GM12878 (cell line): ENCODE data around the gene UNC13D.

ENCODE experiments used
- ATF3 ChIP-seq: IDR thresholded peaks from 2 replicates; pipeline ENCODE4 v1.6.1; 2011; ENCODE audit warnings: low read depth, mild to moderate bottlenecking, low read length, moderate library complexity, borderline replicate concordance; ENCODE audit errors: extremely low read depth
- BACH1 ChIP-seq: fragments of 450-650 bp; IDR thresholded peaks from 2 replicates; pipeline ENCODE4 v1.6.1; 2017; ENCODE audit warnings: mild to moderate bottlenecking, borderline replicate concordance
- CHD1 ChIP-seq: IDR thresholded peaks from 2 replicates; pipeline ENCODE4 v1.6.1; 2012; ENCODE audit warnings: low read depth, low read length, improper control_type of control experiment
- CTCF ChIP-seq, 3 experiments: IDR thresholded peaks in 2 of 3; conservative IDR thresholded peaks in 1 of 3; 2 replicates each; pipeline ENCODE4 v1.5.1; 2011; ENCODE audit warnings: low read depth in 3 of 3, low read length in 3 of 3, mild to moderate bottlenecking in 3 of 3, control low read depth in 2 of 3, moderate library complexity in 2 of 3, inconsistent platforms in 1 of 3, mixed read lengths in 1 of 3; ENCODE audit not compliant: control insufficient read depth in 2 of 3, insufficient read depth in 1 of 3; ENCODE audit errors: extremely low read depth in 1 of 3
- NR2C1 ChIP-seq: fragments of 450-650 bp; IDR thresholded peaks from 2 replicates; pipeline ENCODE4 v1.6.1; 2017; ENCODE audit warnings: antibody characterized with exemption, mild to moderate bottlenecking, moderate library complexity
- SUPT20H ChIP-seq: IDR thresholded peaks from 2 replicates; pipeline ENCODE4 v1.6.1; 2011; ENCODE audit warnings: low read depth, mild to moderate bottlenecking, low read length, moderate library complexity, borderline replicate concordance; ENCODE audit not compliant: control insufficient read depth
- TCF12 ChIP-seq: IDR thresholded peaks from 2 replicates; pipeline ENCODE4 v1.6.1; 2011; ENCODE audit warnings: low read depth, mild to moderate bottlenecking, low read length
- YY1 ChIP-seq: IDR thresholded peaks from 2 replicates; pipeline ENCODE4 v1.6.1; 2011; ENCODE audit warnings: low read depth, mild to moderate bottlenecking, low read length
- TF ChIP-seq, protein P1 (sequence below): IDR thresholded peaks from 2 replicates; pipeline ENCODE4 v1.6.1; 2012; ENCODE audit warnings: mild to moderate bottlenecking, low read depth, low read length
- TF ChIP-seq, protein P2 (sequence below): IDR thresholded peaks from 2 replicates; pipeline ENCODE4 v1.6.1; 2011; ENCODE audit warnings: borderline replicate concordance, low read depth, mild to moderate bottlenecking, moderate library complexity, mixed read lengths, low read length; ENCODE audit not compliant: insufficient read depth; ENCODE audit errors: extremely low read length

- TF ChIP-seq BACH1 (no peak), CTCF (IDR thresholded peaks at IDR 0.05 in 2 of 3, conservative IDR thresholded peaks at IDR 0.05 in 1 of 3; ENCODE audit: control insufficient read depth in 2 of 3, extremely low read depth in 1 of 3, insufficient read depth in 1 of 3, low read depth in 3 of 3, low read length in 3 of 3) (no peak), TCF12 (no peak), NR2C1 (no peak), ATF3 (no peak), YY1 (no peak), CHD1 (no peak), SUPT20H (no peak)
- TF ChIP-seq, protein P1, sequence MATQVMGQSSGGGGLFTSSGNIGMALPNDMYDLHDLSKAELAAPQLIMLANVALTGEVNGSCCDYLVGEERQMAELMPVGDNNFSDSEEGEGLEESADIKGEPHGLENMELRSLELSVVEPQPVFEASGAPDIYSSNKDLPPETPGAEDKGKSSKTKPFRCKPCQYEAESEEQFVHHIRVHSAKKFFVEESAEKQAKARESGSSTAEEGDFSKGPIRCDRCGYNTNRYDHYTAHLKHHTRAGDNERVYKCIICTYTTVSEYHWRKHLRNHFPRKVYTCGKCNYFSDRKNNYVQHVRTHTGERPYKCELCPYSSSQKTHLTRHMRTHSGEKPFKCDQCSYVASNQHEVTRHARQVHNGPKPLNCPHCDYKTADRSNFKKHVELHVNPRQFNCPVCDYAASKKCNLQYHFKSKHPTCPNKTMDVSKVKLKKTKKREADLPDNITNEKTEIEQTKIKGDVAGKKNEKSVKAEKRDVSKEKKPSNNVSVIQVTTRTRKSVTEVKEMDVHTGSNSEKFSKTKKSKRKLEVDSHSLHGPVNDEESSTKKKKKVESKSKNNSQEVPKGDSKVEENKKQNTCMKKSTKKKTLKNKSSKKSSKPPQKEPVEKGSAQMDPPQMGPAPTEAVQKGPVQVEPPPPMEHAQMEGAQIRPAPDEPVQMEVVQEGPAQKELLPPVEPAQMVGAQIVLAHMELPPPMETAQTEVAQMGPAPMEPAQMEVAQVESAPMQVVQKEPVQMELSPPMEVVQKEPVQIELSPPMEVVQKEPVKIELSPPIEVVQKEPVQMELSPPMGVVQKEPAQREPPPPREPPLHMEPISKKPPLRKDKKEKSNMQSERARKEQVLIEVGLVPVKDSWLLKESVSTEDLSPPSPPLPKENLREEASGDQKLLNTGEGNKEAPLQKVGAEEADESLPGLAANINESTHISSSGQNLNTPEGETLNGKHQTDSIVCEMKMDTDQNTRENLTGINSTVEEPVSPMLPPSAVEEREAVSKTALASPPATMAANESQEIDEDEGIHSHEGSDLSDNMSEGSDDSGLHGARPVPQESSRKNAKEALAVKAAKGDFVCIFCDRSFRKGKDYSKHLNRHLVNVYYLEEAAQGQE: no peak
- TF ChIP-seq, protein P2, sequence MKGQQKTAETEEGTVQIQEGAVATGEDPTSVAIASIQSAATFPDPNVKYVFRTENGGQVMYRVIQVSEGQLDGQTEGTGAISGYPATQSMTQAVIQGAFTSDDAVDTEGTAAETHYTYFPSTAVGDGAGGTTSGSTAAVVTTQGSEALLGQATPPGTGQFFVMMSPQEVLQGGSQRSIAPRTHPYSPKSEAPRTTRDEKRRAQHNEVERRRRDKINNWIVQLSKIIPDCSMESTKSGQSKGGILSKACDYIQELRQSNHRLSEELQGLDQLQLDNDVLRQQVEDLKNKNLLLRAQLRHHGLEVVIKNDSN: no peak
These were observed 25.8 kb downstream of the UNC13D start for GRCh38 chr17:75818326-75818885.
